ENCODE measurements around the gene RADX. TPM values are rescaled to one million over a fixed set of nuclear protein-coding genes. Genes with fewer than 3 reads are reported as not detected.

RADX gene
- polyA plus RNA-seq, 1 experiment, result 0.09 TPM

DNA sequence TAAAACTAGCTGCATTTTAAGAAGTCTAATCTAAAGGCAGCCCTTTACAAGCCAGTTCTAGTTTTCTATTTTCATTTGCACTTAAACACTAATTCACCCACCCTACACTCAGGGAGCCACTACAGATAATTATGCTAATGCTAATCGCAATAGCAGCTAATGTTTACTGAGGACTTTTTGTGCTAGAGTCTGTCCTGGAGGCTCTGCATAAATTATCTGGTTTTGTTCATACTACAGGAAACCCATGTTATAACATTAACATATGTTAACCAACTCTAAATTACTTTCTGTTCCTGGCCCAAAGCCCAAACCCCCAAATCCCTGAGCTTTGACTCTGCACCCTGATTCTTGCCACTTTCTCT is 480 bp upstream of the RADX start:
- POLR2A ChIA-PET, result no interaction called here
- TF ChIP-seq, protein P1, sequence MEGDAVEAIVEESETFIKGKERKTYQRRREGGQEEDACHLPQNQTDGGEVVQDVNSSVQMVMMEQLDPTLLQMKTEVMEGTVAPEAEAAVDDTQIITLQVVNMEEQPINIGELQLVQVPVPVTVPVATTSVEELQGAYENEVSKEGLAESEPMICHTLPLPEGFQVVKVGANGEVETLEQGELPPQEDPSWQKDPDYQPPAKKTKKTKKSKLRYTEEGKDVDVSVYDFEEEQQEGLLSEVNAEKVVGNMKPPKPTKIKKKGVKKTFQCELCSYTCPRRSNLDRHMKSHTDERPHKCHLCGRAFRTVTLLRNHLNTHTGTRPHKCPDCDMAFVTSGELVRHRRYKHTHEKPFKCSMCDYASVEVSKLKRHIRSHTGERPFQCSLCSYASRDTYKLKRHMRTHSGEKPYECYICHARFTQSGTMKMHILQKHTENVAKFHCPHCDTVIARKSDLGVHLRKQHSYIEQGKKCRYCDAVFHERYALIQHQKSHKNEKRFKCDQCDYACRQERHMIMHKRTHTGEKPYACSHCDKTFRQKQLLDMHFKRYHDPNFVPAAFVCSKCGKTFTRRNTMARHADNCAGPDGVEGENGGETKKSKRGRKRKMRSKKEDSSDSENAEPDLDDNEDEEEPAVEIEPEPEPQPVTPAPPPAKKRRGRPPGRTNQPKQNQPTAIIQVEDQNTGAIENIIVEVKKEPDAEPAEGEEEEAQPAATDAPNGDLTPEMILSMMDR (IDR thresholded peaks at IDR 0.05; ENCODE audit: insufficient read depth, low read depth, low read length), result no peak
- Histone ChIP-seq H3K4me3 (ENCODE audit: low read depth, low read length) (peak overlapping the region; percentile 57), H3K27me3 (ENCODE audit: control insufficient read depth, insufficient read depth, low read length) (no peaks in the 10 kb centered on the region), H3K36me3 (ENCODE audit: control insufficient read depth, insufficient read depth, low read length) (no peaks in the 10 kb centered on the region)
- no peak for DNase-seq (ENCODE audit: low read depth)
- CTCF ChIA-PET, result no interaction called here

- TF ChIP-seq, protein P1 (IDR thresholded peaks at IDR 0.05; ENCODE audit: insufficient read depth, low read depth, low read length), result no peak
- H3K36me3 ChIP-seq (ENCODE audit: control insufficient read depth, insufficient read depth, low read length), result no peaks in the 10 kb centered on the region
- no peaks in the 10 kb centered on the region for H3K27me3 ChIP-seq (ENCODE audit: control insufficient read depth, insufficient read depth, low read length)
- ChIA-PET CTCF (interaction anchor here (0.8 kb wide), 1 partner anchor 11 kb away, joined by 5 read pairs; no protein-coding TSS in a partner anchor), POLR2A (no interaction called here)
- H3K4me3 ChIP-seq (ENCODE audit: low read depth, low read length), result peak overlapping the region; percentile 57; the same call in 1 of the 2 replicates
- DNase-seq (ENCODE audit: low read depth), result no peak
These were observed 600 bp downstream of the RADX start for GRCh38 chrX:106612393-106612763.

DNA sequence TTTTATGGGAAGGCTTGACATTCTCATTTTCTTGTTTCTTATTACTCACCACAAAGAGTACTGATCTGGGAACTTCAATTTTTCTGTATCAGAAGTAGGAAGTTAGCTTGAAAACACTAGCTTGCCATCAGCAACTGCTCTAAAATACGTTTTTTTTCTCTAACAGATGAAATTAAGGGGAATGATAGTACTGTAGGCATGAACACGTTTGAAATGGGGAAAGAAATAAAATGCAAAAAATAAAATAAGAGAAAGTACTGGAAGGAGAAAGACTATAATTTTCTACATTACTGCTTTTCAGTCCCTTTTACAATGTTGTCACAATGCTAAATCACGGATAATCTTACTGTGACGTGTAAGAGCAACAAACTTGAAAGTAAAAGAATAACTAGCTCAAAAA is 1.5 kb downstream of the RADX start:
- Histone ChIP-seq H3K4me3 (ENCODE audit: low read depth, low read length) (no peak overlapping the region), H3K36me3 (ENCODE audit: control insufficient read depth, insufficient read depth, low read length) (no peaks in the 10 kb centered on the region), H3K27me3 (ENCODE audit: control insufficient read depth, insufficient read depth, low read length) (no peaks in the 10 kb centered on the region)
- no peak for DNase-seq (ENCODE audit: low read depth)
- ChIA-PET POLR2A (interaction anchor here (0.6 kb wide), 1 partner anchor 737 kb away, joined by 3 read pairs; no protein-coding TSS in a partner anchor), CTCF (no interaction called here)
- TF ChIP-seq, protein P1 (IDR thresholded peaks at IDR 0.05; ENCODE audit: insufficient read depth, low read depth, low read length), result no peak

- DNase-seq (ENCODE audit: low read depth), result no peak
- Histone ChIP-seq H3K27me3 (ENCODE audit: control insufficient read depth, insufficient read depth, low read length) (no peaks in the 10 kb centered on the region), H3K36me3 (ENCODE audit: control insufficient read depth, insufficient read depth, low read length) (no peaks in the 10 kb centered on the region), H3K4me3 (ENCODE audit: low read depth, low read length) (no peak overlapping the region)
- TF ChIP-seq, protein P1 (IDR thresholded peaks at IDR 0.05; ENCODE audit: insufficient read depth, low read depth, low read length), result no peak
- ChIA-PET CTCF (no interaction called here), POLR2A (no interaction called here)
These were observed 3.3 kb downstream of the RADX start for GRCh38 chrX:106615041-106615440.

GRCh38 chrX:106619797-106620196 is 8.0 kb downstream of the RADX start:
- no peak for DNase-seq (ENCODE audit: low read depth)
- POLR2A ChIA-PET, result no interaction called here
- Histone ChIP-seq H3K4me3 (ENCODE audit: low read depth, low read length) (no peak overlapping the region), H3K36me3 (ENCODE audit: control insufficient read depth, insufficient read depth, low read length) (no peaks in the 10 kb centered on the region), H3K27me3 (ENCODE audit: control insufficient read depth, insufficient read depth, low read length) (no peaks in the 10 kb centered on the region)
- CTCF ChIA-PET, result interaction anchor here (0.6 to 1.4 kb wide), 2 partner anchors 116 kb away, joined by 3 to 4 read pairs; no protein-coding TSS in a partner anchor
- TF ChIP-seq, protein P1 (IDR thresholded peaks at IDR 0.05; ENCODE audit: insufficient read depth, low read depth, low read length), result peak; percentile 39

Measured in BJ (cell line).